Activated CD4-positive, alpha-beta T cell treated with anti-CD3 and anti-CD28 coated beads for 4 hours (primary cell): ENCODE measurements around the gene CCDC24.

ENCODE experiments used
- DNase-seq, 2 donors: peaks; one replicate each; pipeline ENCODE4 v3.0.0-alpha.2; 2020

CCDC24 gene

GRCh38 chr1:44045064-44045463 lies 53.7 kb downstream of the CCDC24 start:
- no peak for DNase-seq
